Stimulated activated memory B cell treated with anti-CD40 and anti-IgM and Interleukin-4, amounts not matched to agents 10 μg/mL and 1 μg/mL and 100 μg/mL, for 72 hours (primary cell): ENCODE measurements around the gene NAGLU.

Experiments used
- ATAC-seq: fragments of 150-1000 bp; cut with Tn5 transposase; 2 replicates; pipeline ENCODE4 v1.10.0; 2021
- H3K27ac Mint-ChIP-seq: one replicate; pipeline ENCODE4 v1.8.0; 2022; ENCODE audit warnings: mild to moderate bottlenecking, mixed read lengths
- H3K27me3 Mint-ChIP-seq: one replicate; pipeline ENCODE4 v1.8.0; 2022; ENCODE audit warnings: mixed read lengths
- H3K36me3 Mint-ChIP-seq: one replicate; pipeline ENCODE4 v1.8.0; 2022; ENCODE audit warnings: mixed read lengths
- H3K4me1 Mint-ChIP-seq: one replicate; pipeline ENCODE4 v1.8.0; 2022; ENCODE audit warnings: mixed read lengths
- H3K4me3 Mint-ChIP-seq: one replicate; pipeline ENCODE4 v1.8.0; 2022; ENCODE audit warnings: mild to moderate bottlenecking, moderate library complexity, mixed read lengths
- H3K9me3 Mint-ChIP-seq: one replicate; pipeline ENCODE4 v1.8.0; 2022; ENCODE audit warnings: mixed read lengths

Gene NAGLU

GRCh38 chr17:42517516-42517915 lies 18.5 kb upstream of the NAGLU start:
- Mint-ChIP-seq H3K9me3 (no peaks in the 10 kb centered on the region), H3K27ac (no peak overlapping the region), H3K4me3 (no peak overlapping the region), H3K36me3 (peaks cover 54% of the 10 kb centered on the region), H3K4me1 (peaks cover 17% of the 10 kb centered on the region), H3K27me3 (no peaks in the 10 kb centered on the region)
- peak; percentile 79 for ATAC-seq

GRCh38 chr17:42518046-42518754 lies 17.8 kb upstream of the NAGLU start:
- Mint-ChIP-seq H3K27ac (no peak overlapping the region), H3K9me3 (no peaks in the 10 kb centered on the region), H3K4me3 (no peak overlapping the region), H3K4me1 (peaks cover 10% of the 10 kb centered on the region), H3K36me3 (peaks cover 61% of the 10 kb centered on the region), H3K27me3 (no peaks in the 10 kb centered on the region)
- ATAC-seq, result no peak

GRCh38 chr17:42518755-42519545 lies 17.1 kb upstream of the NAGLU start:
- Mint-ChIP-seq H3K4me1 (peaks cover 7% of the 10 kb centered on the region), H3K4me3 (no peak overlapping the region), H3K9me3 (no peaks in the 10 kb centered on the region), H3K27ac (no peak overlapping the region), H3K36me3 (peaks cover 57% of the 10 kb centered on the region), H3K27me3 (no peaks in the 10 kb centered on the region)
- ATAC-seq, result no peak

- no peak for ATAC-seq
- Mint-ChIP-seq H3K27ac (no peak overlapping the region), H3K27me3 (no peaks in the 10 kb centered on the region), H3K36me3 (peaks cover 52% of the 10 kb centered on the region), H3K9me3 (no peaks in the 10 kb centered on the region), H3K4me3 (no peak overlapping the region), H3K4me1 (peaks cover 7% of the 10 kb centered on the region)
These were observed 16.2 kb upstream of the NAGLU start for GRCh38 chr17:42519546-42520491.

DNA sequence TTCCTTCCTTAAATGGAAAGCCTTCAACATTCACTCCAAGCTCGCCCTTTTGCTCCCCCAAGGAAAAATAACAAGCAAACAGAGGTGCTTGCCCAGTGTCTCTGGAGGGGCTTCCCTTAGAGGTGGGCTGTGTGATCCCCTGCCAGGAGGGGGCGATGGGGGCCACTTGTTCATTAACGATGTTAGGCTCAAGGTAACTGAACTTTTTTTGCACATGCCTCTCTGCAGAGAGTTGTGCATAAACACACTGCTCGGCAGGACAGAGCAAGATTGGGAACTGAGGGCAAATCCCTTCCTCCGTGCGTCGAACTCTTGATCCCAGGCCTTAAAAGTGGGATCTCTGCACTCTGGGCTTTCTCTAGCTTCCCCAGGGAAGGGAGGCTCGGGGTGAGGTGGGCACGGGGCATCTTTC lies 15.5 kb upstream of the NAGLU start:
- no peak overlapping the region for H3K4me3 Mint-ChIP-seq
- H3K9me3 Mint-ChIP-seq, result no peaks in the 10 kb centered on the region
- H3K27ac Mint-ChIP-seq, result no peak overlapping the region
- H3K4me1 Mint-ChIP-seq, result peaks cover 7% of the 10 kb centered on the region
- no peak for ATAC-seq
- H3K36me3 Mint-ChIP-seq, result peaks cover 49% of the 10 kb centered on the region
- no peaks in the 10 kb centered on the region for H3K27me3 Mint-ChIP-seq

GRCh38 chr17:42521036-42521435 lies 15.0 kb upstream of the NAGLU start:
- H3K27ac Mint-ChIP-seq, result no peak overlapping the region
- ATAC-seq, result no peak

GRCh38 chr17:42521666-42522262 lies 14.3 kb upstream of the NAGLU start:
- H3K27me3 Mint-ChIP-seq, result no peaks in the 10 kb centered on the region
- no peak overlapping the region for H3K4me3 Mint-ChIP-seq
- H3K9me3 Mint-ChIP-seq, result no peaks in the 10 kb centered on the region
- H3K27ac Mint-ChIP-seq, result no peak overlapping the region
- no peak for ATAC-seq
- H3K36me3 Mint-ChIP-seq, result peaks cover 39% of the 10 kb centered on the region
- H3K4me1 Mint-ChIP-seq, result peaks cover 7% of the 10 kb centered on the region

More at GRCh38 chr17:42521036-42521435, 15.0 kb upstream of the NAGLU start:
- Mint-ChIP-seq H3K9me3 (no peaks in the 10 kb centered on the region), H3K36me3 (peaks cover 47% of the 10 kb centered on the region), H3K4me1 (peaks cover 7% of the 10 kb centered on the region), H3K27me3 (no peaks in the 10 kb centered on the region), H3K4me3 (no peak overlapping the region)

DNA sequence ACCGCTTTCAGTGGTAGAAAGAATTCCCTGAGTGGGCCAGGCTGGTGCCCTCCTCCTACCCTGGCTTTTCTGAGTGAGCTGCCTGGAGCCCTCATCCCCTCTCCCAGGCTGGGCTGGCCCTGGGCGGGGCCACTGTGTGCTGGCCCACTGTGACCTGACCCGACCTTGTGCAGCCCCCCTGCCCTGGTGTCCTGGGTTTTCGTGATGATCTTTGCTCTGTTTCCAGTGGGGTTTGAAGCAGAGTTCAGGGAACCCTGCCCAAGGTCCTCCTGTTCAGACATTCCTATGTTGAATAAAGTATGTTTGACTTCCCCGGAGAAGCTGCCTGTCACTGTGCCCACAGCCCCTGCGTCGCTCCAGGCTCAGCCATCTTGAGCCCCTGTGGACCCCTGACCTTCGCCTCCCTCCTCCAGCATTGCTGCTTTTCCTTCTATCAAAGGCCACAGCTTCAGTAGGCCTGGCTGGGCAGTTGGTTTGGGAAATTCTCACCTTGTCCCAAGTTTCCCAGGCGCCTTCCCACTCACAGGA lies 13.7 kb upstream of the NAGLU start:
- peaks cover 8% of the 10 kb centered on the region for H3K4me1 Mint-ChIP-seq
- no peak overlapping the region for H3K27ac Mint-ChIP-seq
- no peaks in the 10 kb centered on the region for H3K9me3 Mint-ChIP-seq
- no peaks in the 10 kb centered on the region for H3K27me3 Mint-ChIP-seq
- peaks cover 38% of the 10 kb centered on the region for H3K36me3 Mint-ChIP-seq
- no peak overlapping the region for H3K4me3 Mint-ChIP-seq
- no peak for ATAC-seq

DNA sequence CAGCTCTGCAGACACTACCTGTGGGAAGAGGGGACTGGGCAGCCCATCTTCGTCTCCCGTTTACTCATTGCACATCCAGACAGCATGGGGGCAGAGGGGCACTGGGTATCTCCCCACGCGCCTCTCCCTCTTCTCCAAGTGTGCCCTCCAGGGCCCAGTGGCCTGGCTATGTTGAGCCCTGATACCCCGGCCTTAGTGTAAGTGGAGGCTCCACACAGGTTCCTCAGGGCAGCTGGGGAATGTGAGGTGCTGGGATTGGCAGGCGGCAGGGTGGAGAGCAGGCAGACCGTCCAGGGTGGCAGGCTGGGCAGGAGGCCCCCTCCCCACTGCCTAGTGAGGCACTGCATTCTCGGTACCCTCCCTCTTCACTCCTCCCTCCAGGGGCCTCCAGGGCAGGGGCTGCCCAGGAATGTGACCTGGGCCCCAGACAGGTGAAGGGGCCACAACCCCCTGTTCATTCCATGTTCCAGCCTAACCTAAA lies 13.2 kb upstream of the NAGLU start:
- Mint-ChIP-seq H3K4me3 (no peak overlapping the region), H3K4me1 (peaks cover 7% of the 10 kb centered on the region), H3K27me3 (no peaks in the 10 kb centered on the region), H3K27ac (no peak overlapping the region), H3K9me3 (no peaks in the 10 kb centered on the region), H3K36me3 (peaks cover 38% of the 10 kb centered on the region)
- ATAC-seq, result no peak

DNA sequence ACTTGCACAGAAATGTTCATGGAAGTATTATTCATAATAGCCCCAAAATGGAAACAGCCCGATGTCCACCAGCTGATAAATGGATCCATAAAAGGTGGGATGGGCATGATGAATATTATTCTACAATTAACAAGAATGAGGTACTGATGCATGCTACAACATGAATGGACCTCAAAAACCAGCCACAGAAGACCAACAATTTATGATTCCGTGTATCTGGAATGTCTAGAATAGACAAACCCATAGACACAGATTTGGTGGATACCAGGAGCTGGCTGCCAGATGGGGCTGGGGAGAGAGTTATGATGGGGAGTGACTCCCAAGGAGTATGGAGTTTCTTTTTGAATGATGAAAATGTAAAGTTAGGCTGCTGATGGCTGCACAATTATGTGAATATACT lies 10.8 kb upstream of the NAGLU start:
- H3K9me3 Mint-ChIP-seq, result no peaks in the 10 kb centered on the region
- H3K36me3 Mint-ChIP-seq, result peaks cover 32% of the 10 kb centered on the region
- no peaks in the 10 kb centered on the region for H3K27me3 Mint-ChIP-seq
- H3K4me1 Mint-ChIP-seq, result peaks cover 16% of the 10 kb centered on the region
- H3K4me3 Mint-ChIP-seq, result no peak overlapping the region
- no peak for ATAC-seq
- no peak overlapping the region for H3K27ac Mint-ChIP-seq

DNA sequence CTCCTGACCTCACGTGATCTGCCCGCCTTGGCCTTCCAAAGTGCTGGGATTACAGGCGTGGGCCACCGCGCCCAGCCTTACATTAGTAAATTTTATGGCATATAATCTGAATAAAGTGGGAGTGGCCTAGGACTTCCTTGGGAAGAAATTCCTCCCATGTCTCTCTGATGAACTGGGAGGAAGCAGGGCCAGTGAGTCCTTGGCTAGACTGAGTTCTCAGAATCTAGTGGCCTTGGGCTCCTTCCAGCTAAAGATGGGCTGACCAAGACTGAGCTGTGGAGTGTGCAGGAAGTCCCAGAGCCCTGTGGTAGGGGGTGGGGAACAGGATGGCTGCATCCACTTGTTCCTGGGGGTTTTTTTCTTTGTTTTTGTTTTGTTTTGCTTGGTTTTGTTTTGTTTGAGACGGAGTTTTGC lies 10.0 kb upstream of the NAGLU start:
- H3K27ac Mint-ChIP-seq, result no peak overlapping the region
- peaks cover 24% of the 10 kb centered on the region for H3K4me1 Mint-ChIP-seq
- no peaks in the 10 kb centered on the region for H3K27me3 Mint-ChIP-seq
- no peak overlapping the region for H3K4me3 Mint-ChIP-seq
- H3K36me3 Mint-ChIP-seq, result peaks cover 24% of the 10 kb centered on the region
- H3K9me3 Mint-ChIP-seq, result no peaks in the 10 kb centered on the region
- no peak for ATAC-seq

GRCh38 chr17:42527932-42528331 lies 8.1 kb upstream of the NAGLU start:
- no peaks in the 10 kb centered on the region for H3K27me3 Mint-ChIP-seq
- H3K27ac Mint-ChIP-seq, result no peak overlapping the region
- no peaks in the 10 kb centered on the region for H3K9me3 Mint-ChIP-seq
- no peak overlapping the region for H3K4me3 Mint-ChIP-seq
- ATAC-seq, result no peak
- peaks cover 5% of the 10 kb centered on the region for H3K36me3 Mint-ChIP-seq
- peaks cover 33% of the 10 kb centered on the region for H3K4me1 Mint-ChIP-seq

DNA sequence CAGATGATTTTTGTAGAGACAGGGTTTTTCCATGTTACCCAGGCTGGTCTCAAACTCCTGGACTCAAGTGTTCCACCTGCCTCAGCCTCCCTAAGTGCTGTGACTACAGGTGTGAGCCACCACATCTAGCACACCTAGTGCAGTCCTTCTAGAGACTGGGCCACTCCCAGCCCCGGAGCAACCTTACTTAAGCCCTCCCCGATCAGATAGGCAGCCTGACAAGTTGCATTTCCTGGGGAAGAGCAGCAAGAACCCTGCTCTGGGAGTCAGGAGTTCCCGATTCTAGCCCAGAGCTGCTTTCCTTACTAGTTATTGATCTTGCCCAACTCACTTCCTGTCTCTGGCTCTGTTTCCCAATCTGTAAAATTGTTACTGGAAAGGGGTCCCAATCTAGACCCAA lies 7.0 kb upstream of the NAGLU start:
- Mint-ChIP-seq H3K4me1 (peaks cover 33% of the 10 kb centered on the region), H3K36me3 (no peaks in the 10 kb centered on the region), H3K27me3 (no peaks in the 10 kb centered on the region), H3K27ac (peak overlapping the region; percentile 48), H3K9me3 (no peaks in the 10 kb centered on the region), H3K4me3 (no peak overlapping the region)
- no peak for ATAC-seq

DNA sequence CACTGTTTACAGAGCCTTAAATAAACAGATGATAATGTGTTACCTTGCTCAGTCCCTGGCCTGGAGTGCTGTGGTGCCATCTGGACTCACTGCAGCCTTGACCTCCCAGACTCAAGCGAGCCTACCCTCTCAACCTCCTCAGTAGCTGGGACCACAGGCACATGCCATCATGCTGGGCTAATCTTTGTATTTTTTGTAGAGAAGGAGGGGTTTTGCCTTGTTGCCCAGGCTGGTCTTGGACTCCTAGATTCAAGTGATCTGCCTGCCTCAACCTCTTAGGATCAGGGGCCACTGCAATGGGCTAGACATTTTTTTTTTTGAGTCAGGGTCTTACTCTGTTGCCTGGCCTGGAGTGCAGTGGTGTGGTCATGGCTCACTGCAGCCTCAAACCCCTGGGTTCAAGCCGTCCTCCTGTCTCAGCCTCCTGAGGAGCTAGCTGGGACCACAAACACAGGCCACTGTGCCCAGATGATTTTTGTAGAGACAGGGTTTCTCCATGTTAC lies 5.0 kb upstream of the NAGLU start:
- Mint-ChIP-seq H3K4me3 (no peak overlapping the region), H3K9me3 (no peaks in the 10 kb centered on the region), H3K27ac (peak overlapping the region; percentile 75), H3K4me1 (peaks cover 41% of the 10 kb centered on the region), H3K27me3 (no peaks in the 10 kb centered on the region), H3K36me3 (no peaks in the 10 kb centered on the region)
- no peak for ATAC-seq
